ENCODE measurements around the gene CIC. TPM values are rescaled to one million over a fixed set of nuclear protein-coding genes. Genes with fewer than 3 reads are reported as not detected.

The CIC gene
- total and polyA plus RNA-seq, 10 of the 15 experiments (the other 5 are each of a cell fraction or from before 2014, with no cell fraction given): 0.18 to 50.6 (median 7.1) TPM

GRCh38 chr19:42254850-42255765 lies 13.9 kb upstream of the CIC start, which contains the start of gene ERF (continued):
- TF ChIP-seq MTA2 (IDR thresholded peaks at IDR 0.05; ENCODE audit: low read depth): no peak
- no peak for TF ChIP-seq JUND (IDR thresholded peaks at IDR 0.05; ENCODE audit: low read depth, low read length)
- TF ChIP-seq BACH1 (IDR thresholded peaks at IDR 0.05; ENCODE audit: borderline replicate concordance): peak; percentile 80
- peak; percentile 42; the same call in 1 of the 3 replicates for TF ChIP-seq POU2F2 (IDR thresholded peaks at IDR 0.05; ENCODE audit: borderline replicate concordance, low read depth, low read length)
- TF ChIP-seq TCF12 (IDR thresholded peaks at IDR 0.05; ENCODE audit: low read depth, low read length): no peak
- TF ChIP-seq FOS (IDR thresholded peaks at IDR 0.05; ENCODE audit: borderline replicate concordance, extremely low read depth, insufficient read length): no peak
- no peak for TF ChIP-seq EP300 (IDR thresholded peaks at IDR 0.05; ENCODE audit: borderline replicate concordance in 1 of 2, control insufficient read depth in 1 of 2, low read depth in 2 of 2, low read length in 2 of 2)
- no peak for TF ChIP-seq JUNB (IDR thresholded peaks at IDR 0.05)
- TF ChIP-seq SIX5 (IDR thresholded peaks at IDR 0.05; ENCODE audit: low read depth, low read length, severe bottlenecking): no peak
- TF ChIP-seq CBX5 (IDR thresholded peaks at IDR 0.05; ENCODE audit: low read depth): no peak
- no peak for TF ChIP-seq STAT3 (IDR thresholded peaks at IDR 0.05; ENCODE audit: low read depth, low read length)
- no peak for TF ChIP-seq RFX5 (IDR thresholded peaks at IDR 0.05; ENCODE audit: low read depth, low read length)
- TF ChIP-seq NFXL1 (IDR thresholded peaks at IDR 0.05; ENCODE audit: borderline replicate concordance): no peak; the same call in 1 of the 2 replicates
- 0 out of 2 replicates have a peak, but pooled peaks have one; percentile 22 for TF ChIP-seq YY1 (IDR thresholded peaks at IDR 0.05; ENCODE audit: low read depth, low read length)
- TF ChIP-seq SIN3A (IDR thresholded peaks at IDR 0.05; ENCODE audit: low read depth, low read length): 0 out of 2 replicates have a peak, but pooled peaks have one; percentile 40
- TF ChIP-seq IRF4 (IDR thresholded peaks at IDR 0.05; ENCODE audit: low read depth, low read length): no peak
- no peak for TF ChIP-seq SREBF2 (IDR thresholded peaks at IDR 0.05; ENCODE audit: low read length)
- TF ChIP-seq IKZF1 (conservative IDR thresholded peaks at IDR 0.05): peak; percentile 69
- TF ChIP-seq MXI1 (IDR thresholded peaks at IDR 0.05; ENCODE audit: low read depth, low read length): peak; percentile 77
- no peak for TF ChIP-seq ZNF592 (IDR thresholded peaks at IDR 0.05)
- TF ChIP-seq CEBPB (IDR thresholded peaks at IDR 0.05; ENCODE audit: borderline replicate concordance in 1 of 2, low read depth in 2 of 2, low read length in 2 of 2): no peak
- TF ChIP-seq ZNF384 (IDR thresholded peaks at IDR 0.05; ENCODE audit: borderline replicate concordance, low read depth, low read length): no peak
- no peak for TF ChIP-seq STAT1 (conservative IDR thresholded peaks at IDR 0.05)
- TF ChIP-seq E4F1 (IDR thresholded peaks at IDR 0.05; ENCODE audit: borderline replicate concordance, partially characterized antibody): no peak
- no peak for TF ChIP-seq KAT2A (conservative IDR thresholded peaks at IDR 0.05; ENCODE audit: control insufficient read depth, low read depth, low read length)

Measured in GM12878 (cell line).